WERI-Rb-1 (cell line): ENCODE results near the gene CRB3.

Experiments
- DNase-seq: peaks from one replicate; pipeline ENCODE4 v3.0.0-alpha.2; 2020
- H3K27ac ChIP-seq: fragments of 250-450 bp; sonication (Bioruptor Pico); 2 replicates; pipeline ENCODE4 v1.5.1; 2020; ENCODE audit warnings: mild to moderate bottlenecking, moderate library complexity
- H3K27me3 ChIP-seq: fragments of 250-450 bp; sonication (Bioruptor Pico); 2 replicates; pipeline ENCODE4 v1.5.1; 2021; ENCODE audit warnings: mild to moderate bottlenecking, low read depth, moderate library complexity; ENCODE audit not compliant: insufficient read depth, severe bottlenecking
- H3K36me3 ChIP-seq: fragments of 250-450 bp; sonication (Bioruptor Pico); 2 replicates; pipeline ENCODE4 v1.5.1; 2020; ENCODE audit warnings: mild to moderate bottlenecking, moderate library complexity
- H3K4me3 ChIP-seq: 2 replicates; pipeline ENCODE4 v1.5.1; 2011; ENCODE audit warnings: low read depth, mild to moderate bottlenecking, control low read depth, low read length
- H3K9me3 ChIP-seq: fragments of 250-450 bp; sonication (Bioruptor Pico); 2 replicates; pipeline ENCODE4 v1.5.1; 2021; ENCODE audit warnings: mild to moderate bottlenecking, moderate library complexity; ENCODE audit not compliant: severe bottlenecking
- CTCF ChIP-seq: IDR thresholded peaks from 2 replicates; pipeline ENCODE4 v1.5.1; 2011; ENCODE audit warnings: low read depth, mild to moderate bottlenecking, control low read depth, inconsistent platforms, low read length

CRB3 gene

GRCh38 chr19:6433663-6434062 lies 30.4 kb upstream of the CRB3 start, which contains the start of gene SLC25A41:
SLC25A41 (minus strand) TSS chr19:6433763; CDS start chr19:6433693, 70 bp downstream.
- H3K27ac ChIP-seq = no peak within 1 kb of the TSS
- no peak for DNase-seq
- H3K4me3 ChIP-seq = no peak within 1 kb of the TSS
- H3K36me3 ChIP-seq = no peaks in the 10 kb centered on the region
- no peak for TF ChIP-seq CTCF
- H3K9me3 ChIP-seq = no peaks in the 10 kb centered on the region
- no peaks in the 10 kb centered on the region for H3K27me3 ChIP-seq

- Histone ChIP-seq H3K27me3 (no peaks in the 10 kb centered on the region), H3K27ac (no peak overlapping the region), H3K36me3 (no peaks in the 10 kb centered on the region), H3K9me3 (no peaks in the 10 kb centered on the region), H3K4me3 (no peak overlapping the region)
- no peak for DNase-seq
- no peak for TF ChIP-seq CTCF
These were observed 24.3 kb upstream of the CRB3 start for GRCh38 chr19:6439743-6440142.

GRCh38 chr19:6440905-6441304 lies 23.2 kb upstream of the CRB3 start:
- no peaks in the 10 kb centered on the region for H3K27me3 ChIP-seq
- no peak for TF ChIP-seq CTCF
- no peak for DNase-seq
- no peaks in the 10 kb centered on the region; the same call in 1 of the 2 replicates for H3K36me3 ChIP-seq
- no peak overlapping the region for H3K27ac ChIP-seq
- no peak overlapping the region for H3K4me3 ChIP-seq
- H3K9me3 ChIP-seq = no peaks in the 10 kb centered on the region

DNA sequence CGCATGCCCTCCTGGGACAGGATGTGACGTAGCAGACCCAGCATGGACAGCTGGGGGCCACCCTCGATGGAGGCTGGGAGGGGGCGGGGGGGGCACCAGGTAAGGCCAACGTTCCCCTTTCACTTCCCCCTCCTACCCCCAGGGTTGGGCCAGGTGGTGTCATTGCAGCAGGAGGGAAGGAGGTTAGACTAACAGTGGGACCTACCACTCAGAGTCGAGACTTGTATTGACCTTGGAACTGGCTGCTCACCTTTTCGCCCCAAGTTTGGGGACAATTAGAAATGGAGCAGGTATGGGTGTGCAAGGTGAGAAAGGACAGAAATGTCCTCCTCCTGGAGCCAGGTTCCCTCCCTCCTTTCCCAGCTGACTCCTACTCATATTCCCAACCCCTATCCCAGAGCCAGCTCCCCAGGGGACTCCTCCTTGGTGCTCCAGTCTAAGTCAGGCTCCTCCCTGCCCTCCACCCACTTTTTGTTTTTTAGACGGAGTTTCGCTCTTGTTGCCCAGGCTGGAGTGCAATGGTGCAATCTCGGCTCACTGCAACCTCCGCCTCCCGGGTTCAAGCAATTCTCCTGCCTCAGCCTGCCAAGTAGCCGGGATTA lies 21.9 kb upstream of the CRB3 start:
- DNase-seq = no peak
- peaks cover 5% of the 10 kb centered on the region; the same call in 1 of the 2 replicates for H3K36me3 ChIP-seq
- TF ChIP-seq CTCF = no peak
- H3K4me3 ChIP-seq = no peak overlapping the region
- no peak overlapping the region for H3K27ac ChIP-seq
- no peaks in the 10 kb centered on the region for H3K9me3 ChIP-seq
- H3K27me3 ChIP-seq = no peaks in the 10 kb centered on the region

DNA sequence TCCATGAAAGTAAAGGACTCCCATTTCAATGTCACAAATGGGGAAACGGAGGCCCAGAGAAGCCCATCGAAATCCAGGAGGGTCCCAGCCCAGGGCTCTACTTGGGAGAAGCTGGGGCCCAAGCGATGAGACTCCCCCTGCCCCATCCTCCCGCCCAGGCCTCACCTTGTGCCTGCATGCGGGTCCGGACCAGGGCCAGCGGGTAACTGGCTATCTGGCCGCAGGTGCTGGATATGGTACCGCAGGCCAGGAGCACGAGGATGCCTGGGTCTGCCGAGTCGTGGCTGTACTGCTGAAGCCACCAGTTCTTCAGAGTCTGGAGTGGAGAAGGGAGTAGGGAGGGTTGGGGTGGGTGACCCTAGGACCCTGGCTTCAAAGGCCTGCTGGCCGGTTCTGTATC lies 20.1 kb upstream of the CRB3 start:
- no peak for TF ChIP-seq CTCF
- no peak for DNase-seq
- H3K27ac ChIP-seq = no peak overlapping the region
- H3K9me3 ChIP-seq = no peaks in the 10 kb centered on the region
- H3K36me3 ChIP-seq = peaks cover 5% of the 10 kb centered on the region; the same call in 1 of the 2 replicates
- H3K27me3 ChIP-seq = no peaks in the 10 kb centered on the region
- no peak overlapping the region for H3K4me3 ChIP-seq

DNA sequence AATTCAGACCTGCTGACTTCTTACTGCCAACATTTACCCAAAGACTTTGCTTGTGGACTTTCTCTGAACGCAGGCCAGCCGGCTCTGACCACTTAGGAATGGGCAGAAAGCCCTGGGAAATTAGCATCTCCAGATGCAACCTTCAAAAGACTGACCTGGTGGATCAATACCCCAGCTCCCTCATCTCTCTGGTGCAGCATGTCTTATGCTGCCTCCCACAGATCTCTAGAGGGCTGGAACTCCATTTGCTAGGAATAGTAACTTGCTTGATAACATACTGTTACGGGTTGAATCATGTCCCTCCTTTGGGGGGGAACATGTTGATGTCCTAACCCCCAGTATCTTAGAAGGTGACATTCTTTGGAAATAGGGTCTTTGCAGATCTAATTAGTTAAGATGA lies 17.6 kb upstream of the CRB3 start:
- Histone ChIP-seq H3K27me3 (no peaks in the 10 kb centered on the region), H3K36me3 (peaks cover 5% of the 10 kb centered on the region), H3K4me3 (no peak overlapping the region), H3K27ac (no peak overlapping the region), H3K9me3 (no peaks in the 10 kb centered on the region)
- TF ChIP-seq CTCF = no peak
- DNase-seq = no peak
